ENCODE measurements around the gene CR1.

- TF ChIP-seq ELK1 (IDR thresholded peaks at IDR 0.05; ENCODE audit: borderline replicate concordance, low read depth, low read length) (no peak), POLR2A (IDR thresholded peaks at IDR 0.05; ENCODE audit: low read depth, low read length) (no peak), CTCF (conservative IDR thresholded peaks at IDR 0.05; ENCODE audit: low read depth, low read length) (no peak)
These were observed 151.1 kb downstream of the CR1 start for GRCh38 chr1:207646944-207647579.

All from IMR-90 (cell line).